Midbrain (tissue), 1 donor: Measurements from ENCODE around the gene CYP17A1.
"Not testable (repeated sequence)": the region's sequence is repeated elsewhere in the genome, so short reads cannot be mapped to it uniquely, and the experiment has no call there.

Experiments
- DNase-seq: peaks from one replicate; lab custom pipeline; 2025; lab: John Stamatoyannopoulos, UW

The CYP17A1 gene, protein sequence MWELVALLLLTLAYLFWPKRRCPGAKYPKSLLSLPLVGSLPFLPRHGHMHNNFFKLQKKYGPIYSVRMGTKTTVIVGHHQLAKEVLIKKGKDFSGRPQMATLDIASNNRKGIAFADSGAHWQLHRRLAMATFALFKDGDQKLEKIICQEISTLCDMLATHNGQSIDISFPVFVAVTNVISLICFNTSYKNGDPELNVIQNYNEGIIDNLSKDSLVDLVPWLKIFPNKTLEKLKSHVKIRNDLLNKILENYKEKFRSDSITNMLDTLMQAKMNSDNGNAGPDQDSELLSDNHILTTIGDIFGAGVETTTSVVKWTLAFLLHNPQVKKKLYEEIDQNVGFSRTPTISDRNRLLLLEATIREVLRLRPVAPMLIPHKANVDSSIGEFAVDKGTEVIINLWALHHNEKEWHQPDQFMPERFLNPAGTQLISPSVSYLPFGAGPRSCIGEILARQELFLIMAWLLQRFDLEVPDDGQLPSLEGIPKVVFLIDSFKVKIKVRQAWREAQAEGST

GRCh38 chr10:102837230-102837721, at the start of gene CYP17A1:
Gene CYP17A1, minus strand, starts transcription at chr10:102837413. Its CDS starts 52 bp downstream, at chr10:102837361.
- no peak for DNase-seq

GRCh38 chr10:102880256-102880655, 43.0 kb upstream of the CYP17A1 start:
- DNase-seq, result no peak

- no peak for DNase-seq
Observed at GRCh38 chr10:102878629-102879028, 41.4 kb upstream of the CYP17A1 start.

DNA sequence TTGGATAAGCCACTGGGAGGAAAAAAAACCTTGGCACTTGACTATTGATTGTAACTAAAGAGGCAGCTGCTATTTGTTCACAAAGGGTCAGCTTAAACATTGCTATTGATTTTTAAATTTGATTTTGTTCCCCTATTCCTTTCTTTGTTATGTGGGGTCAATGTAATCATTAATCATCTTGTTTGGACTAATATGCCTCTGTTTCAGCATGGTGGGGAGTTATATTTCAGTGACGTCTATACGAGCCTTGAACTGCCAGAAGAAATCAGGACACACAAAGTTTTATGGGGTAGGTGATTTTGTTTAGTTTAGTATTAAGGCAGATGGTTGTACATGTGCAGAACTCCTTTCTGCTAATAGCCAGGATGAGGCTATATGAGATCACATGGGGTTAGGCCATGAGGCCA, 39.5 kb upstream of the CYP17A1 start:
- DNase-seq, result no peak

DNA sequence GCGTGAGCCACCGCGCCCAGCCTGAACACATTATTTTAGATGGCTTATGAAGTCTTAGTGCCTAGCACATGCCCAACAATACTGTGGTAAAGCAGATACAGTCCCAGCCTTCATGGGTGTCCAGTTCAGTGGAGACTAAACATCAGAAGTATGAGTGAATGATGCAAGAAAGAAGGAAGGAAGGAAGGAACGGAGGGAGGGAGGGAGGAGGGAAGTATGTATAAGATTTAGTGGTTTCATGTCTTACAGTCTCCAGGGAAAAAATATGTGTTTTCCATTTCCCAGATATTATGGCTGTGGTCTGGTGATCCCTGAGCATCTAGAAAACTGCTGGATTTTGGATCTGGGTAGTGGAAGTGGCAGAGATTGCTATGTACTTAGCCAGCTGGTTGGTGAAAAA, 35.0 kb upstream of the CYP17A1 start:
- no peak for DNase-seq

GRCh38 chr10:102870221-102870620, 33.0 kb upstream of the CYP17A1 start:
- no peak for DNase-seq

GRCh38 chr10:102869258-102870198, 32.3 kb upstream of the CYP17A1 start, which contains the start of gene AS3MT:
Gene AS3MT, plus strand, starts transcription at chr10:102869470. Its CDS starts 123 bp downstream, at chr10:102869593.
- no peak for DNase-seq

DNA sequence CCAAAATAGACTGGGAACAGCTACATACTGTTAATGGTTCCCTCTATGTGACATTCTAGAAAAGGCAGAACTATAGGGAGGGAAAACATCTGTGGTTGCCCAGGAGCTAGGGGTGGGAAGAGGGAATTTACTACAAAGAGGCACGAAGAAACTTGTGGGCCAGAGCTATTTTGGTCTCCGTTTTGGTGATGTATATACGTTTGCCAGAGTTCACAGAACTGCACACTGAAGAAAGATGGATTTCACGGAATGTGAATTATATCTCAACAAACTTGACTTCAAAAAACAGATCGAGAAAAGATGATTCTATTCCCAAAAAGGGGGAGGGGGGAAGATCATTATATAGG, 31.7 kb upstream of the CYP17A1 start:
- no peak for DNase-seq

- DNase-seq, result no peak
Observed at GRCh38 chr10:102865620-102866019, 28.4 kb upstream of the CYP17A1 start.

DNA sequence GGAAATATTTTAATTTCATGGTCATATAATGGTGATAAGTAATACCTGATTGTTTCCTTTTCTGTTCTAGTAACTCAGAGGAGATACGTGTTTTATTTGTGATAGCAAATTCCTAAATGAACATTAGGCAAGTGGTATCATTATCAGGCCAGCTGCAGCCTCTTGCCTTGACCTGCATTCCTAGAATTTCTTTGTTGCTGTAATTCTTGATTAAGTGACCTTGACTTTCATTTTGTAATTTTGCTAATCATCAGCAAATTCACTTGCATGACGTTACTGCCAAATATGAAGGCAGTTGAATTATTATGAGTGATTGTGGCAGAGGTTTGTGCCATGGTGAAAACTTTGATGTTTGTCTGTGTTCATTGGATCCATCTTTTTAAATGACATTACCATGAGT, 26.4 kb upstream of the CYP17A1 start:
- DNase-seq, result no peak

DNA sequence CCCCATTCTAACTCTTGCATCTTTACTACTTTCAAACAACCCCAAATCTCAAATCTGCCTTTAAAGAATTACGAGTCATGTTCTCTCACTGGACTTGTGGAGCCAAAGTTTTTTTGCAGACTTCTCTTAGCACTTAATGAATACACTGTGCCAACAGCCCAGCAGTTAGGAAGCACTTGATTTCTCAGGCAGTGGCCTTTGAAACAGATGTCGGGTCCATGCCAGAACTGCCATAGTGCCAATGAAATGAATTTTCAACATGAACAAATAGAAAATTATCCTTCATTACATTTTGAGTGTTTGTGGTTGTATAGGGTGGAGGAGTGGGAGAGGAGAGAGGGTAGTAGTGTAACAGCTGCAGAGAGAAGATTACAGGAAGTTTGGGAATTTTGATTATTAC, 22.7 kb upstream of the CYP17A1 start:
- no peak for DNase-seq

DNA sequence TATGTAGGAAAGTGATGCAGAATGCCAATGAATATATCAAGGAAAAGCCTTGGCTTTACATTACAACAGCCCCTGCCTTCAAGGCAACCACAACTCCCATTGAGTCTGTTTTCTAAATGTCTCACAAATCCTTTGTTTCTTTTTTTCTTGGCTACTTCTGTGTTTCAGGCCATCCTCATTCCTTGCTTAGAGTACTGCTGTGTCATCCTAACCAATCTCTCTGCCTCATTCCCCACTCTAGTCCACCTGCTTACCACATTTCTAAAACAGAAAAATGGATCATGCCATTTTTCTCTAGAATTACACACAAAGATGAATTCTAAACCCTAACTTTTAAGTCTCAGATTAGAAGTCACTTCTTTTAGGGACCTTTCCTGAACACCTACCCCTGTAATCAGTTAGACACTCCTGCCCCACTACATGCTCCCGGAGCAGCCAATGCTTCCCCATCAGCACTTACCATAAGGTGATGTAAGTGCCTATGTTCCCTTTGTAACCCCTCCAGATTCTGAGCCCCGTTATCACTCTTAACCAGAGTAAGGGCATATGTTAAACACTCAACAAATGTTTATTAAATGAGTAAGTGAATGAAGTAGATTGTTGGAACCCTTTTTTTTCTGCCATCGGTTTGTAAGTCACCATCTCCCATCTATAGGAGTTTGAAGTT, 19.7 kb upstream of the CYP17A1 start:
- DNase-seq, result no peak

DNA sequence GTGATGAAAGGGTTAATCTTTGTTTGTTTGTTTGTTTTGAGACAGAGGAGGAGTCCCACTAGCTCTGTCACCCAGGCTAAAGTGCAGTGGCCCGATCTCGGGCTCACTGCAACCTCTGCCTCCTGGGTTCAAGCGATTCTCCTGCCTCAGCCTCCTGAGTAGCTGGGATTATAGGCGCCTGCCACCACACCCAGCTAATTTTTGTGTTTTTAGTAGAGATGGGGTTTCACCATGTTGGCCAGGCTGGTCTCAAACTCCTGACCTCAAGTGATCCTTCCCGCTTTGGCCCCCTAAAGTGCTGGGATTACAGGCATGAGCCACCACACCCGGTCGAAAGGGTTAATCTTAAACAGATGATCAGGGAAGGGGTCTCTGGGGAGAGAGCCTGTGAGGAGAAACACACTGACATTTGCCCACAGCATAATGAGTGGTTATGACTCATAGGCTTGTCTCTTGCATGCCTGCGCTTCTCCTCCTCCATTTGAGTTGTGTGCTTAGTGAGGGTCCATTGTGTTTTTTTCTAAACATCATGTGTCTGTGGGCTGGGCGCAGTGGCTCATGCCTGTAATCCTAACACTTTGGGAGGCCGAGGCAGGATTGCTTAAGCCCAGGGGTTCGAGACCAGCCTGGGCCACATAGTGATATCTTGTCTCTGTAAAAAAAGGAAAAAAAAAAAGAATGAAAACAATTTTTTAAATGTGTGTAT, 18.7 kb upstream of the CYP17A1 start:
- not testable (repeated sequence) for DNase-seq

DNA sequence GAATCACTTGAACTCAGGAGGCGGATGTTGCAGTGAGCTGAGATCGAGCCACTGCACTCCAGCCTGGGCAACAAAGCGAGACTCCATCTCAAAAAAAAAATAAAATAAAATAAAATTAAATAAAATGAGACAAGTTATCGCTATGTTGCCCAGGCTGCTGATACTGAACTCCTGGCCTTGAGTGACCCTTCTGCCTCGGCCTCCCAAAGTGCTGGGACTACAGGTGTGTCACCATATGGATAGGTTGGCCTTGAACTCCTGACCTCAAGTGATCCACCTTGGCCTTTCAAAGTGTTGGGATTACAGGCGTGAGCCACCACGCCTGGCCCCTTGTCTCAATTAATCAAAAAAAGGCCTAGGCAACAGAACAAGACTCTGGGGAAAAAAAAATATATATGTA, 16.0 kb upstream of the CYP17A1 start:
- DNase-seq, result not testable (repeated sequence)

DNA sequence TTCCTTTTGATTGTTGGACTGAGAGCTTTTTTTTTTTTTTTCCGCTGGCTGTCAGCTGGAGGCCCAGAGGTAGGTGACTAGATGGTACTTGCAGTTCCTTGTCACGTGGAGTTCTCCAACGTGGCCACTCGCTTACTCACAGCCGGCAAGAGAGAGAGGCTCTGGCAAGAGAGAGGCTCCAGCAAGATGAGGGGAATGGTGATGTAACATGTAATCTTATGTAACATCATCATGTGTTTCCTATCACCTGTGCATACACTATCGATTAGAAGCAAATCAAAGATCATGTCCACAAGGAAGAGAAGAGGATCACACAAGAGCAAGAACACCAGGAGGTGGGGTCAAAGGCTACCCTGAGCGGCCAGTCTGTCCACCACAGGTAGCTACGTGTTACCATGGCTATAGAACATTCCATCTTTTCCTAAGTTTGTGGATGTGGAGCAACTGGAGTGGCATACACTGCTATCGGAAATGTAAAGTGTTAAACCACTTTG, 12.9 kb upstream of the CYP17A1 start:
- DNase-seq, result no peak

- DNase-seq, result no peak
Observed at GRCh38 chr10:102845352-102845902, 8.2 kb upstream of the CYP17A1 start.

GRCh38 chr10:102844190-102844776, 7.1 kb upstream of the CYP17A1 start:
- DNase-seq, result not testable (repeated sequence)

DNA sequence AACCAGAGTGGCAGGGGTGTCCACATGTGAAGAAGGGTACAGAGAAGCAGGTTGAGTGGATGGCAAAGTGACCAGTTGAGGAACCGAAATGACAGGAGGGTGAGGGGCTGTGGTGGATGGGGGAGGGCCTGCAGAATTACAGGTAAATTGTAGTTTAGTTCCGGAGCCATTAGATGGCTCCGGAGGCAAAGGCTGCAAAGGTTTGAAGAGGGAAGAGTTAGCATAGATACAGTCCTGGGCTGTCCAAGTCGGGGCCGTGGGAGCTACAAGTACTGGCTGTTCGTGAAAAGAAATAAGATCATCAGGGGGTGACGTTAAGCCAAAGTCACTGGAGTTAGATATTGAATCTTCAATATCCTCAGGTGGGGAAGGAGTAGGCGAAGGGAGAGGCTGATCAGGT, 5.9 kb upstream of the CYP17A1 start:
- not testable (repeated sequence) for DNase-seq

DNA sequence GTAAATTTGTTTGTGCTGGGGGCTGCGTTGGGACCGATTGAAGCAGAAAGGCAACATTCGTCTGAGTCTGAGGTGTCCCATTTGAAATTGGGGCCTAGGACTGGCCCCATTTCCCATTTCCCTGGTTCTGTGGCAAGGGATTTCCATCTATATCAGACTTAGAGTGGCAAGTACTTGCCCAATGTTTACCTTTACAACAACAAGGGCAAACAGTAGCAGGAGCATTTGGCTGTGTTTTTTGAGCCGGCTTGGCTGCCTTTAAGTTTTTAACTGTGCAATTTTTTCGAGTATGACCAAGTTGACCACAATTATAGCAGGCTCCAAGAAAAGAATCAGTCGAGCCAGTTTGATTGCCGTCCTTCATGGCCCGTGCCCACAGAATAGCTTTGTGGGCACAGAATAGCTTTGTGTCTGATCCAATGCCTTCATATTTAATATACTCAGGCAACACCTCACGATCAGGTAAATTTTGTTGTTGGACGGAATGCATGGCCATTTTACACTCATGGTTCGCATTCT, 4.7 kb upstream of the CYP17A1 start:
- DNase-seq, result no peak
